Trophoblast cell (in vitro differentiated cells and primary cell): ENCODE data around the gene COA3.

ENCODE experiments used
- DNase-seq, 2 donors: peaks; one replicate each; pipeline ENCODE4 v3.0.0-alpha.2; 2016
- H2AFZ ChIP-seq: 2 replicates; pipeline ENCODE4 v1.6.1; 2013; ENCODE audit warnings: low read length, moderate library complexity, mild to moderate bottlenecking; ENCODE audit not compliant: insufficient read depth, poor library complexity
- H2AK5ac ChIP-seq: 2 replicates; pipeline ENCODE4 v1.6.1; 2013; ENCODE audit warnings: mild to moderate bottlenecking, low read length
- H2BK120ac ChIP-seq: 2 replicates; pipeline ENCODE4 v1.6.1; 2013; ENCODE audit warnings: low read length, mild to moderate bottlenecking, moderate library complexity; ENCODE audit not compliant: insufficient read depth, poor library complexity
- H2BK12ac ChIP-seq: 2 replicates; pipeline ENCODE4 v1.6.1; 2013; ENCODE audit warnings: mild to moderate bottlenecking, low read length, moderate library complexity
- H2BK5ac ChIP-seq: 2 replicates; pipeline ENCODE4 v1.6.1; 2013; ENCODE audit warnings: low read length, low read depth, moderate library complexity, mild to moderate bottlenecking; ENCODE audit not compliant: poor library complexity
- H3K14ac ChIP-seq: 2 replicates; pipeline ENCODE4 v1.6.1; 2013; ENCODE audit warnings: mild to moderate bottlenecking, low read length
- H3K18ac ChIP-seq: 2 replicates; pipeline ENCODE4 v1.6.1; 2013; ENCODE audit warnings: mild to moderate bottlenecking, low read length
- H3K23ac ChIP-seq: 2 replicates; pipeline ENCODE4 v1.6.1; 2013; ENCODE audit warnings: low read length
- H3K27ac ChIP-seq: 2 replicates; pipeline ENCODE4 v1.5.1; 2013; ENCODE audit warnings: low read depth, mild to moderate bottlenecking, inconsistent platforms, low read length, moderate library complexity
- H3K27me3 ChIP-seq: 2 replicates; pipeline ENCODE4 v1.6.1; 2013; ENCODE audit warnings: inconsistent platforms, mild to moderate bottlenecking, low read length, moderate library complexity; ENCODE audit not compliant: insufficient read depth
- H3K36me3 ChIP-seq, 2 experiments: 1 replicate in 1 of 2; 2 replicates in 1 of 2; pipeline ENCODE4 v1.6.1; 2013; ENCODE audit warnings: low read length in 2 of 2, mild to moderate bottlenecking in 2 of 2, moderate library complexity in 1 of 2; ENCODE audit not compliant: insufficient read depth in 2 of 2, control insufficient read depth in 1 of 2
- H3K4ac ChIP-seq: 2 replicates; pipeline ENCODE4 v1.6.1; 2013; ENCODE audit warnings: low read depth, mild to moderate bottlenecking, low read length, moderate library complexity
- H3K4me1 ChIP-seq, 2 experiments: 1 replicate in 1 of 2; 2 replicates in 1 of 2; pipeline ENCODE4 v1.6.1; 2013; ENCODE audit warnings: low read length in 2 of 2, mild to moderate bottlenecking in 2 of 2, moderate library complexity in 1 of 2; ENCODE audit not compliant: insufficient read depth in 2 of 2, control insufficient read depth in 1 of 2
- H3K4me2 ChIP-seq: 2 replicates; pipeline ENCODE4 v1.6.1; 2013; ENCODE audit warnings: inconsistent platforms, mild to moderate bottlenecking, low read length, moderate library complexity
- H3K4me3 ChIP-seq: 2 replicates; pipeline ENCODE4 v1.5.1; 2013; ENCODE audit warnings: mild to moderate bottlenecking, low read depth, low read length, inconsistent platforms
- H3K79me1 ChIP-seq: one replicate; pipeline ENCODE4 v1.6.1; 2013; ENCODE audit warnings: low read length
- H3K79me2 ChIP-seq: 2 replicates; pipeline ENCODE4 v1.6.1; 2013; ENCODE audit warnings: low read length, mild to moderate bottlenecking; ENCODE audit not compliant: control insufficient read depth, insufficient read depth, poor library complexity
- H3K9ac ChIP-seq: 2 replicates; pipeline ENCODE4 v1.6.1; 2013; ENCODE audit warnings: mild to moderate bottlenecking, low read length
- H3K9me3 ChIP-seq: 2 replicates; pipeline ENCODE4 v1.6.1; 2013; ENCODE audit warnings: low read depth, mild to moderate bottlenecking, control low read depth, inconsistent platforms, low read length; ENCODE audit not compliant: insufficient read depth
- H4K12ac ChIP-seq: 2 replicates; pipeline ENCODE4 v1.6.1; 2013; ENCODE audit warnings: low read depth, mild to moderate bottlenecking, low read length, moderate library complexity
- H4K8ac ChIP-seq: 2 replicates; pipeline ENCODE4 v1.6.1; 2013; ENCODE audit warnings: low read depth, mild to moderate bottlenecking, low read length, moderate library complexity
- H4K91ac ChIP-seq: one replicate; pipeline ENCODE4 v1.6.1; 2013; ENCODE audit warnings: low read depth, mild to moderate bottlenecking, low read length, moderate library complexity
- WGBS: extraction: QIAGEN DNeasy Blood & Tissue Kit; methylation state at CpG from one replicate; pipeline ENCODE4 v1.1.7; 2013; ENCODE audit warnings: missing lambda C conversion rate; ENCODE audit not compliant: insufficient read length, insufficient coverage; ENCODE audit errors: extremely low coverage; 5-methylcytosine and 5-hydroxymethylcytosine counted together

The COA3 gene

DNA sequence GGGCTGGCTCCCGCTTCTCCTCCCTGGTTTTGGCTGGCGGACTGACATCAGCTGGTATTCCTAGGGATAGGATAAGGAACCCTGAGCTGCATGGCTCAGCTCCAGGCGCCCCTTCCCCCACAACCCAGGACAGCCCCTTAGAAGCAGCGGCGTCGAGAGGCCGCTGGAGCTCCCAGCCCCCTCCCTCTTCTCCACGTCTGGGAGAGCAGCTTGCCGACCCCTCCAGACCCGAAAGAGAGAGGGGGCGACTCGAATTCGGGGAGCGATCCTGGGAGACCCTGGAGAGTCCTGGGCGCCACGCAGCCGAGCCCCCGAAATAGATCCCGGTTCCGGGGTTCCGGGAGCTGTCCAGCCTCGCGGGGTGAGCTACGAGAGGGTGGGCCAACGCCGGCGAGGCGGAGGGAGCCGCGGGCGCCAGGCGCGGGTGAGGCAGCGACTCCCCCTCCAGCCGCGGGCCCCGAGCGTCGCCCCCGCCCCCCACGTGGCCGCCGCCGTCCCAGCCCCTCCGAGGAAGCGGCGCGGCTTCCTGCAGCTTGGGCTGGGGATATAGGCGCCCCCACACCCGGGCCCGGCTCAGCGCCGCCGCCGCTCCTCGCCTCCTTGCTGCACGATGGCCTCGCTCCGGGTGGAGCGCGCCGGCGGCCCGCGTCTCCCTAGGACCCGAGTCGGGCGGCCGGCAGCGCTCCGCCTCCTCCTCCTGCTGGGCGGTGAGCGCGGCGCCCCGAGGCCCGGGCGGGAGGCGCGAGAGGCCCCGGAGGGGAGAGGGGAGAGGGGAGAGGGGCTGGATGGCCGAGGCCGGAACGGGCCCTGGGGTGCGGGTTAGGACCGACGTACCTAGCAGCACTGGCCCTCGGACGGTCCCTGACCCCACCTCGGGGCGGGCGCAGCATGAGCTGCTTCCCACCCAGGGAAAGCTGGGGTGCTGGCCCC lies 37.6 kb downstream of the COA3 start, which contains the start of gene RAMP2:
RAMP2 (plus strand) TSS at position 576 of the 930 bp plus-strand sequence; CDS start at position 611, 35 bp downstream.
- Histone ChIP-seq H3K23ac (no peak within 1 kb of the TSS), H4K91ac (no peak within 1 kb of the TSS), H3K9ac (no peak within 1 kb of the TSS), H3K4me3 (peak within 1 kb of the TSS; percentile 55), H3K14ac (peak within 1 kb of the TSS; percentile 32), H3K27ac (no peak within 1 kb of the TSS), H3K4me1 (peaks cover 11% of the 10 kb centered on the region in 2 experiments), H2AK5ac (no peak within 1 kb of the TSS), H3K79me1 (no peaks in the 10 kb centered on the region), H2AFZ (peak within 1 kb of the TSS; percentile 46), H2BK120ac (no peak within 1 kb of the TSS), H3K4ac (no peak within 1 kb of the TSS), H3K9me3 (peaks cover 4% of the 10 kb centered on the region), H3K4me2 (peak within 1 kb of the TSS; percentile 73), H3K36me3 (no peaks in the 10 kb centered on the region), H3K18ac (no peak within 1 kb of the TSS), H3K79me2 (no peaks in the 10 kb centered on the region), H2BK5ac (no peak within 1 kb of the TSS), H4K8ac (peak within 1 kb of the TSS; percentile 27), H4K12ac (no peak within 1 kb of the TSS), H2BK12ac (no peak within 1 kb of the TSS), H3K27me3 (peaks cover 29% of the 10 kb centered on the region)
- no CpG with 5 or more reads among the region's 92 CpGs for WGBS
- DNase-seq = peak in 1 of 2 donors; percentile 47

DNA sequence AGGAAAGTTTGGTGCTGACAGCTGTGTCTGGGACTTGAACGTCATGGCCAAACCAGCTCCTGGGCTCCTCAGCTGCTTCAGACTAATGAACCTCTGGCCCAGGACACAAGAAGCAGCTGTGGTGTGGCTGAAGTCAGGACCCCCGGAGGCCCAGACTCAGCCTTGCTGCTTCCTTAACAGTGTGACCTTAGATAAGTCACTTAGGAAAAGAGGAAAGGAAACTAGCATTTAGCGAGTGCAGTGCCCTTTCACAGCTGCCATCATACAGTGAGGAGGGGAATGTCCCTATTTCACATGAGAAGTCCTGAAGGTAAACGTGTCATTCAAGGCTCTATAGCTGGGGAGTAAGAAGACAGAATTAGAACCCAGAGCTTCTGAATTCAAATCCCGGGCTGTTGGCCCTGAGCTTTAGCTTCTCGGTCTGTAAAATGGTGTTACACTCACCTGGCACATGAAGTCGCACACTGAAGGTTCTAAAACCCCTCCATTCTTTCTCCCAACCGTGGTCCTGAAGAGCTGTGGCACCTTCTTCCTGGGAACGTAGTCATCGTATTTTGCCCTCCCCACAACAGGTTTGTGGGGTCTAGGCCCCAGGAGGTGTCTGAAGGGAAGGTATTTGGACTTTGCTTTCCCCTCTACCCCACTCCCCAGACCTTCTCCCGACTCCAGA lies 38.4 kb downstream of the COA3 start:
- H3K23ac ChIP-seq = no peak overlapping the region
- H4K8ac ChIP-seq = no peak overlapping the region
- DNase-seq = peak in 1 of 2 donors; percentile 22
- peaks cover 29% of the 10 kb centered on the region for H3K27me3 ChIP-seq
- no peak overlapping the region for H3K18ac ChIP-seq
- H3K9me3 ChIP-seq = peaks cover 4% of the 10 kb centered on the region
- H3K79me2 ChIP-seq = no peaks in the 10 kb centered on the region
- H3K4ac ChIP-seq = no peak overlapping the region
- no peak overlapping the region for H2AFZ ChIP-seq
- H2BK5ac ChIP-seq = no peak overlapping the region
- H4K91ac ChIP-seq = no peak overlapping the region
- H3K4me2 ChIP-seq = no peak overlapping the region
- H2BK120ac ChIP-seq = no peak overlapping the region
- no CpG with 5 or more reads among the region's 11 CpGs for WGBS
- no peak overlapping the region for H3K27ac ChIP-seq
- no peaks in the 10 kb centered on the region for H3K36me3 ChIP-seq
- H3K4me1 ChIP-seq = peaks cover 11% of the 10 kb centered on the region in 2 experiments
- no peak overlapping the region for H2AK5ac ChIP-seq
- H3K4me3 ChIP-seq = no peak overlapping the region
- no peak overlapping the region for H3K14ac ChIP-seq
- H2BK12ac ChIP-seq = no peak overlapping the region
- no peaks in the 10 kb centered on the region for H3K79me1 ChIP-seq
- H4K12ac ChIP-seq = no peak overlapping the region
- H3K9ac ChIP-seq = no peak overlapping the region

DNA sequence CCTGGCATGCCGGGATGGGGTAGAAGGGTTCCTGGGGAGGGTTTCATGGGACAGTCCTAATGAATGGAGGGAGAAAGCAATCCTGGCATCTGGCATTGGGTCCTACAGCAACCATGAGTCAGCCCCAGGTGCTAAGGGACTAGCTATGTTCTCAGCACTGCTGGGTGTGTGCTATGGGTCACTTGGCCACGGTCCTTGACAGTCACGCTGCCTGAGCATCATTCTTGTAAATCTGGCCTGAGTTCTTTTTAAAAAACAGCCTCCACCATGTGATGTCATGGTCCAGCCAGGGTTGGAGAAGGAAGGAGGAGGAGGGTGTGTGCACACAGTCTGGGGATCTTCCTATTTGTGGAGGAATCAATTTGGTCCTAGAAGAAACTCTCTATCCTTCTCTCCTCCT lies 43.7 kb downstream of the COA3 start:
- Histone ChIP-seq H3K79me2 (no peaks in the 10 kb centered on the region), H3K9ac (peak overlapping the region; percentile 27), H3K4me3 (no peak overlapping the region), H3K4me1 (peaks cover 2% of the 10 kb centered on the region in 2 experiments), H4K12ac (no peak overlapping the region), H3K4me2 (no peak overlapping the region), H4K91ac (no peak overlapping the region), H2BK120ac (no peak overlapping the region), H3K27ac (no peak overlapping the region), H3K36me3 (no peaks in the 10 kb centered on the region), H3K18ac (no peak overlapping the region), H2AK5ac (no peak overlapping the region), H2BK5ac (no peak overlapping the region), H2AFZ (no peak overlapping the region), H3K27me3 (peaks cover 2% of the 10 kb centered on the region), H3K23ac (no peak overlapping the region), H2BK12ac (no peak overlapping the region), H3K9me3 (no peaks in the 10 kb centered on the region), H4K8ac (no peak overlapping the region), H3K79me1 (no peaks in the 10 kb centered on the region), H3K4ac (no peak overlapping the region), H3K14ac (no peak overlapping the region)
- DNase-seq = no peak
- no CpG with 5 or more reads among the region's 3 CpGs for WGBS

DNA sequence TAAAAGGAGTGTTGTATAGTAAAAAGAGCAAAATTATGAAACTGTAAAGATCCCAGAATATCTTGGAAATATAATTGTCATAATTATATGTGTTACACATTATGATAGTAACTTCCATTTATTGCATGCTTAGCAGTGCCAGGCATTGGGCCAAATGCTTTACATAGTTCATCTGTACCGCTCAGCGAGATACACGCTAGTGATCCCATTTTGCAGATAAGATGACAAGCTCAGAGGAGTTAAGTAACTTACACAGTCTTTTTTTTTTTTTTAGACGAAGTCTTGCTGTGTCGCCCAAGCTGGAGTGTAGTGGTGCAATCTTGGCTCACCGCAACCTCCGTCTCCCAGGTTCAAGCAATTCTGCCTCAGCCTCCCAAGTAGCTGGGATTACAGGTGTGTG lies 46.9 kb downstream of the COA3 start:
- Histone ChIP-seq H3K9ac (no peak overlapping the region), H2AFZ (no peak overlapping the region), H3K14ac (no peak overlapping the region), H4K91ac (no peak overlapping the region), H3K79me1 (no peaks in the 10 kb centered on the region), H4K8ac (no peak overlapping the region), H3K4me3 (no peak overlapping the region), H3K4ac (no peak overlapping the region), H3K9me3 (no peaks in the 10 kb centered on the region), H3K4me2 (no peak overlapping the region), H3K36me3 (no peaks in the 10 kb centered on the region), H2AK5ac (no peak overlapping the region), H2BK12ac (no peak overlapping the region), H4K12ac (no peak overlapping the region), H2BK5ac (no peak overlapping the region), H3K4me1 (peaks cover 0 to 2% of the 10 kb centered on the region in 2 experiments), H3K27me3 (no peaks in the 10 kb centered on the region), H3K79me2 (no peaks in the 10 kb centered on the region), H3K23ac (no peak overlapping the region), H3K27ac (no peak overlapping the region), H3K18ac (no peak overlapping the region), H2BK120ac (no peak overlapping the region)
- WGBS = no CpG with 5 or more reads among the region's 7 CpGs
- DNase-seq = peak; percentile 17 to 40
